SH-SY5Y (cell line): ENCODE measurements around the gene DENND4C.

Source experiments
- GATA2 ChIP-seq: IDR thresholded peaks from 2 replicates; pipeline ENCODE4 v1.6.1; 2011; ENCODE audit warnings: mild to moderate bottlenecking, low read depth, low read length
- GATA3 ChIP-seq: IDR thresholded peaks from 2 replicates; pipeline ENCODE4 v1.6.1; 2011; ENCODE audit warnings: low read depth, mild to moderate bottlenecking, low read length, moderate library complexity

DNA sequence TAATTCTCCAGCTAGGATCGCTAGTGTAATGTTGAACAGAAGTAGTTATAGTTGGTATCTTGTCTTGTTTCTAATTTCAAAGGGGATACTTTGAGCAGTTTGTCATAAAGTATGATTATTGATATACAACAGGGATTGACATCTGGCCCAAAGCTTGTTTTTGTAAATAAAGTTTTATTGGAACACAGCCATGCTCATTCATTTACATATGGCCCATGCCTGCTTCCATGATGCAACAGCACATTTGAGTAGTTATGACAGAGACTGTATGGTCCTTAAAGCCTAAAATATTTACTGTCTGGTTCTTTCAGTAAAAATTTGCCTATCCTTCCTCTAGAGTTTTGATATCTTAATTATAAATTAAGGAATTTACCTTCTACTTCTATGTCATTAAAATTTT is 79.8 kb downstream of the DENND4C start:
- TF ChIP-seq GATA3 (no peak), GATA2 (no peak)
